HG03139 (cell line): Measurements from ENCODE around the gene SIGLEC8.
"Not testable (repeated sequence)": the region's sequence is repeated elsewhere in the genome, so short reads cannot be mapped to it uniquely, and the experiment has no call there.

ENCODE experiments used
- ATAC-seq: cut with Tn5 transposase; IDR thresholded peaks from one replicate; pipeline ENCODE4 v1.9.1; 2021; ENCODE audit not compliant: unreplicated experiment

SIGLEC8 gene

GRCh38 chr19:51473009-51473707 is 14.9 kb upstream of the SIGLEC8 start:
- no peak for ATAC-seq

- ATAC-seq = no peak
Observed at GRCh38 chr19:51472607-51473006, 14.4 kb upstream of the SIGLEC8 start.

- no peak for ATAC-seq
Observed at GRCh38 chr19:51471527-51471926, 13.3 kb upstream of the SIGLEC8 start.

- no peak for ATAC-seq
Observed at GRCh38 chr19:51470966-51471365, 12.7 kb upstream of the SIGLEC8 start.

- ATAC-seq = no peak
Observed at GRCh38 chr19:51469629-51470028, 11.4 kb upstream of the SIGLEC8 start.

- ATAC-seq = no peak
Observed at GRCh38 chr19:51469162-51469561, 10.9 kb upstream of the SIGLEC8 start.

- no peak for ATAC-seq
Observed at GRCh38 chr19:51468545-51468920, 10.3 kb upstream of the SIGLEC8 start.

GRCh38 chr19:51467864-51468544 is 9.8 kb upstream of the SIGLEC8 start:
- ATAC-seq = no peak

- ATAC-seq = no peak
Observed at GRCh38 chr19:51466723-51467122, 8.5 kb upstream of the SIGLEC8 start.

GRCh38 chr19:51463976-51464581 is 5.8 kb upstream of the SIGLEC8 start:
- not testable (repeated sequence) for ATAC-seq

- ATAC-seq = no peak
Observed at GRCh38 chr19:51462681-51463080, 4.4 kb upstream of the SIGLEC8 start.

- no peak for ATAC-seq
Observed at GRCh38 chr19:51462276-51462675, 4.0 kb upstream of the SIGLEC8 start.

- ATAC-seq = no peak
Observed at GRCh38 chr19:51461723-51462161, 3.5 kb upstream of the SIGLEC8 start.

GRCh38 chr19:51460164-51460992 is 2.1 kb upstream of the SIGLEC8 start:
- ATAC-seq = no peak

GRCh38 chr19:51458899-51459505 is 748 bp upstream of the SIGLEC8 start:
- no peak for ATAC-seq

- no peak for ATAC-seq
Observed at GRCh38 chr19:51457351-51458013, 772 bp downstream of the SIGLEC8 start.

GRCh38 chr19:51456541-51457290 is 1.5 kb downstream of the SIGLEC8 start:
- no peak for ATAC-seq

- ATAC-seq = no peak
Observed at GRCh38 chr19:51450730-51451307, 7.4 kb downstream of the SIGLEC8 start.

- no peak for ATAC-seq
Observed at GRCh38 chr19:51448411-51449016, 9.7 kb downstream of the SIGLEC8 start.
